Measurements from ENCODE around the gene SHLD2.
"Not testable (repeated sequence)": the region's sequence is repeated elsewhere in the genome, so short reads cannot be mapped to it uniquely, and the experiment has no call there.

SHLD2 gene

DNA sequence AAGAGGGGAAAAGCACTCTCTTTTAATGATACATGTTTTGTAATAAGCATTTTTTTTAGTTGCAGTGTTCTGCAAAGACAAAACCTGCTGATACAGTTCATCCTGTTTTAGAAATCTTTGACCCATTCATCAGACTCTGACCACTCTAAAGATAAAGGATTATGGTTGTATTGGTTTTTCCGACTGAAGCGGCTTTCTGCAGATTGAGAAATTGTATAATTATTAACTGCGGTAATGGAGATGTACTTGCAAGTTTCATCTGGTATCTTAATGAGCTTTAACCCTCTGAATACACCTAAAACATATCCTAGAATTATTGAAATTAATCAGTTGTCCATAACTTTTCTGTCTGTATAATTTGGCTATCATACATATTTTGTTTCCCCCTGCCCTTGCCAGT is 50.6 kb downstream of the SHLD2 start:
- DNase-seq, result not testable (repeated sequence)

DNA sequence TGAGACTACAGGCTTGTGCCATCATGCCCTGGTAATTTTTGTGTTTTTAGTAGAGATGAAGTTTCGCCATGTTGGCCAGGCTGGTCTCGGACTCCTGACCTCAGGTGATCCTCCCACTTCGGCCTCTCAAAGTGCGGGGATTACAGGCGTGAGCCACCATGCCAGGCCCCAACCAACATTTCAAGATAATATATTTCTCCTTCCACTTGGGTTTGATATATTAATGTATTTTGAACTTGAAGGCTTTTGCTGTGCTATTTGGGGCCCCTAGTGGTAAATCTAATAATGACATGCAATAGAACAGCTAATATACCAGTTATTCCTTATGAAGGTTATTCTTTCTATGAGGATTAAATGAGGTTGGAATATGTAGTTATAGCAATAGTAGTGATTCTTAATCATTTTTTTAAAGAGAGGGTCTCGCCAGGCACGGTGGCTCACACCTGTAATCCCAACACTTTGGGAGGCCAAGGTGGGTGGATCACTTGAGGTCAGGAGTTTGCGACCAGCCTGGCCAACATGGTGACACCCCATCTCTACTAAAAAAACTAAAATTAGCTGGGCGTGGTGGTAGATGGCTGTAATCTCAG is 54.1 kb downstream of the SHLD2 start:
- DNase-seq, result not testable (repeated sequence)

DNA sequence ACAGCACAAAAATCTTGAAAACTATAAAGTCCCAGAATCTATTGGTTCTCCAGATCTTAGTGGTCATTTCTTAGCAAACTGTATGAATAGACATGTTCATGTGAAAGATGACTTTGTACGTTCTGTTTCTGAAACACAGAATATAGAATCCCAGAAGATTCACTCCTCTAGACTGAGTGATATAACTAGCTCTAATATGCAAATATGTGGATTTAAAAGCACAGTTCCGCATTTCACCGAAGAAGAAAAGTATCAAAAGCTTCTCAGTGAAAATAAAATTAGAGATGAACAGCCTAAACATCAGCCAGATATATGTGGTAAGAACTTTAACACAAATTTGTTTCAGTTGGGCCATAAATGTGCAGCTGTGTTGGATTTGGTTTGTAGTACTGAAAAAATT is 56.5 kb downstream of the SHLD2 start:
- not testable (repeated sequence) for DNase-seq

DNA sequence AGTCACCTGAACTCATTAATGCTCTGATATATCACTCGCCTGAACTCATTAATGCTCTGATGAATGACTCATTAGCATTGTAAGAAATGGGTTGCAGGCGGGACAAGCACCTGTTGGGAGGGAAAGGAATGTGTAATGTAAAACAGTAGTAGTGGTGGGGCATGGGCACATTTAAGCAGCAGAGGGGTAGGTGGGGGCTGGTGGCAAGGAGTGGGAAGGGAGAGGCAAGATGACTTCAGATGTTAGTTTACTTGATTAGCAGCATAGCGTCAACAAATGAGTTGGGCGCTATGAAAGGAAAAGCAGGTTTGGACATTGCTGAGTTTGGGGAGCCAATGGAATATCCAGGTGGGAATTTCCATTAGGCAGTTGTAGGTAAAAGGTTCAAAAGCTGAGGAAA is 61.8 kb downstream of the SHLD2 start:
- DNase-seq, result not testable (repeated sequence)

DNA sequence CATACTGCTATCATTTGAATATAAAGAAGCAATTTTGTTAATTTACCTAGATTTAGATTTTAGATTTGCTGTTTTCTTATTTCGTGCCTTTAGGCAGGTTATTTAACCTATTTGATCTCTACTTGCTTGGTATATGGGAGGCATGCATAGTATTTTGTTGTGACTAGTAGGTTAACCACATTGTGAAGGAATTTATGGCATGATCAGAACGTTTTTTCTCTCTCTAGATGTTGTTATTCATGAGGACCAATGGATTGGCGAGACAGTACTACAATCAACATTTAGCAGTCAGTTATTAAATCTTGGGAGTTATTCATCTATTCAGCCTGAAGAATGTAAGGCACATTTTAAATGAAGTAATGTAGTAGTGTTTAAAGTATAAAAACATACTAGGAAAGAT is 62.8 kb downstream of the SHLD2 start:
- not testable (repeated sequence) for DNase-seq

DNA sequence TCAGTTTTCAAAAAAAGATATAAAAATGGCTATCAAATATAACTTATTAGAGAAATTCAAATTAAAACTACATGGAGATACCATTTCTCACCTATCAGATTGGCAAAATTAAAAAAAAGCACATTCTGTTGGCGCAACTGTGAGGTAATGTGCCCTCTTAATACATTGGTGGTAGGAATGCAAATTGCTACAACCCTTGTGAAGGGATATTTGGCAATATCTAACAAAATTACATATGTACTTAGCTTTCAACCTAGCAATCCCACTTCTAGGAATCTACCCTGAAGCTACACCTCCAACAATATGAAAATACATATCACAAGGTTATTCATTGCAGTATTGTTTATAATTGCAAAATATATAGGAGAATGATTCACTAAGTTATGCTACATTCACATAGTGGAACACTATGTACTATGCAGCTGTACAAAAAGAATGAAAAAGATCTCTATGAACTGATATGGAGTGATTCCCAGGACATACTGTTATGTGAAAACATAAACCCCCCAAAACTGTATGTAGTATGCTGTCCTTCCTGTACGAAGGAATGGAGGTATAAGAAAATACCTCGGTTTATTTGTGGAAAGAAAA is 67.8 kb downstream of the SHLD2 start:
- not testable (repeated sequence) for DNase-seq

DNA sequence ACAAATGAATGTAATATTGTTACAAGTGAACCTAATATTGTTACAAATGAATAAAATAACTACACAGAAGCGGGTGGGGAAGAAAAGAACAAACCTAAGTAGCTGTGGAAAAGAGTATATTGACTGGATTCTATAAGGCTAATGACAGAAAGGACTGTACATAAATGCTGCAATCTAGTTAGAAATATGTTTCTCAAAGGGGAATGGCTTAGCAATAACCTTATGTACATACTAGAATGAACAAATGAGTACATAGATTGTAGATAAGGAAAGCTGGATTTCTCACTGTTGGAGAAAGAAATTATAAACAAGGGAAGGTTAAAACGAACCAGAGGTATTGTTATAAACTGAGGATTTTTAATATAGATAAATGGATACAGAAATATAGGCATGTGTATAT is 68.4 kb downstream of the SHLD2 start:
- not testable (repeated sequence) for DNase-seq

DNA sequence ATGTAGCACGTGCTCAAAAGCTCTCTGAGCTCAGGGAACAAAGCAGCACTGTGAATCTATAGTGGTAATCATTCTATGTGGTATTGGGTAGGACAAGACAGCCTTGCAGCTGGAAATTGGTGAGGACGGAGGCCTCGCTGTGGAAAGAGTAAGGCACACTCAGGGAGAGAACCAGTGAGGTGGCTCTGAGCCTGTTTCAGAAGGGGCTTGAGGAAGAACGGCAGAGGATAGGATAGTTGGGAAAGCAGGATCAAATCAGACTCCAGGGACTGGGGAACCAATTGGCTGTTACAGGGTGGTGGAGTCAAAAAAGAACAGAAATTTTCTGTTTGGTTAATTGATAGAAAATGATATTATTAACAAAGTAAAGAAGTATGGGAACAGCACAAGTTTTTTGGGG is 74.9 kb downstream of the SHLD2 start:
- DNase-seq, result not testable (repeated sequence)

DNA sequence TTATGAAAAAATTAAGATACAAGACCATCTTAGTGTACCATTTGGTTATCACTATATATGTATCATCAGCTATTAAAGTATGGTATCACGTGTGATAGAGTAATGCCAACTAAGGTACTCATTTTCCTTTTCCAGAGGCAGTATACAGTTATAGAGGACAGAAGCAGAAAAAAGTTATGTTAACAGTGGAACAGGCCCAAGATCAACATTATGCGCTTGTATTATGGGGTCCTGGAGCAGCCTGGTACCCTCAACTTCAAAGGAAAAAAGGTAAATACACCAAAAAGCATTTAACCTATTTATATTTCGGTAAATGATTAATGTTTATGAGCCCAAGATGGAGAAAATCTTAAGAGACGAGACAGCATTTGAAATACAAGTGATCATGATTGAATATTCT is 75.7 kb downstream of the SHLD2 start:
- DNase-seq, result not testable (repeated sequence)

DNA sequence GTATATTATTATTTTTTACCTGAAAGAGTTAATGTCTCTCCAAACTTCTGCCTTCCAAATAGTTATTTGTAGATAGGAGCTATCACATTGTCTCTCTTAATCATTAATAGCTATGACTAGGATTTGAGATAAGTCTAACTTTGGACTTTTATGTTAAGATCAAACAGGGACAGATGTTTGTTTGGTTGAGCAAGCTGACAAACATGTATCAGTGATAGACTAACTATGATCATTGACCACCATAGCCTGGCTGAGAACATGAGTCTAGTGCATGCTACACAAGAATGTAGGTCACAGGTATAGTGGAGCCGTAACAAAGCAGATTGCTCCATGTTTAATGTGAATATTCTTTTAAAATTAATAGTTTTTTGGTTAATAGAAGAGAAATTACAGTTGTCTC is 76.7 kb downstream of the SHLD2 start:
- DNase-seq, result not testable (repeated sequence)

DNA sequence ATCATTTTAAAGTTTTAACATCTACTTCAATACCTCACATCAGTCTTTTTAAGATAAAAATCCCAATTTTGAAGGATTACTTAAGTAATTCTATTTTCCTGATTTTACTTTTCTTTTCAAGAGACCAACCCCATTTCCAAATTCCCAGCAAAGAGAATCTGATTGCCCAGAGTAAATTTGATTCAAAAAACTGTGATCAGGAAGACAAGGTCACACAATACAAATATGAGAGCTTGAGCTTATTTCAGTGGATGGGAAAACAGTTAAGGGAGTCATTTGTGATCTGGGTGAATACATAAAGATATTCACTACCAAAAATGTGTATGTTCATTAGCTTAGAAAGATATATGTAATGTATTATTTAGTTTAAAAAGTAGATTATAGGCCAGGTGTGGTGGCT is 77.2 kb downstream of the SHLD2 start:
- DNase-seq, result not testable (repeated sequence)

DNA sequence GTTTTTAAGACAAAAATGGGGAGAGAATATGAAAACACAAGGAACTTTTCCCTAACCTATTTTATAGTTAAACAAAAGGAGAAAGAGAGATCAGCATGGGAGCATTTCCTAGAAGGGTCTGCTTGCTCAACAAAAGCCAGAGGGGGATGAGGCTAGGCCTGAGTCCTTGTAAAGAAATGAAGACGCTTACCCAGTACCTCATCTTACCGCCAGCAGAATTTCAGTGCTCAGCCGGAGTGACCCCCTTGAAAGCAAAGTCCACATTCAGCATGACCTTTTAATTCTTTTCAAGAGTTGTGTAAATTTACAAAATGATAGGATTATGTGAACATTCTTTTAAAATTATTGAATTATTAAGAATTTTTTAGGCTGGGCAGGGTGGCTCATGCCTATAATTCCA is 82.6 kb downstream of the SHLD2 start:
- DNase-seq, result not testable (repeated sequence)

DNA sequence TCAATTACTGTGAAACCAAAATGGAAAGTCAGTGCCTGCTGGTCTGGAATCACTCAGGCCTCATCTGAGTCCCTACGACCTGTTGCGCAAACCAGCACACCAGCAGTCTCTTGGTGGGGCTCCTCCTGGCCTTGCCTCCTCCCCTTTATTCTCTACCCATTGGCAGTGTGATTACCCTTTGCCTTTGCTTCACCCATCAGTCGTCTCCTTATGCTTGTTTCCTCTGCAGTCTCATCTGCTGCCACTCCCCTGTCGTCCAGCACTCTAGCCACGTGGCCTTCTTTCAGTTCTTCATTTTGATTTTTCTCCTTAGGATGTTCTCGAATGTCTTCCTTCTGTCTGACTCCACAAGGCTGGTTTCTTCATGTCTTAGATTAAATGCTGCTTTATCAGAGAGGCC is 89.4 kb downstream of the SHLD2 start:
- DNase-seq, result not testable (repeated sequence)

DNA sequence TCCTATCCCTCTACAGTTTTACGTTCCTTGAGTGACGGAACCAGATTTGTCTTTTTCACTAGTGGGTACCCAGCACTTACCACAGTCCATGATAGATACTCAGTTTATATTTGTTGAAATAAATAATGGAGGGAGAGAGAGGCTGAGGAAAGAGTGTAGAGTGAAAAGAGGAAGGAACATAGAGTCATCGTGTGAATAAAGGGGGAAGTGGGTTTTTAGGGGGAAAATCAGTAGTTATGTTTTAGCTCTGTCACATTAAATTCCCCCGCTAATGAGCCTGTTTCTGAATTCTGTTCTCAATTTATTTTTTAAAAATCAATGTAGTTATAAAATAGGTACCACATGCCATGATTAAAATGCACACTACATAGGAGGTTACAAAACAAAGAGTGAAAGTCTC is 91.0 kb downstream of the SHLD2 start:
- DNase-seq, result not testable (repeated sequence)

DNA sequence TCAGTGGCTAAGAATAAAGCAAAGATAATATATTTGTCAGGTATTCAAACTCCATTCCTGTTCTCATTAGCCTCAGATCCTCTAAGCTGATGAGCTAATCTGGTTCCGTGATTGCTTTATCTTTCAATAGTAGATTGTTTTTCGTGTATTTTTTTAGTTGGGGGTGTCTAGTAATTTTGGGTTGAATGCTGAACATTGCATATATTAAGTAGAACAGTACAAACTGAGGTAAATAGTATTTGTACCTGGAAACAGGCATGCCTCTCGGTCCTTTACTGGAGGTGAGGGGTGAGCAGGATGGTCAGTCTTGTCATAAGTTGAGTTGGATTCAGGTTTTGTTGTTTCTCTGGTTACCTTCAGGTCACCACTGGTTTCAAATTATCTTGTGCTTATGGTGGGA is 92.6 kb downstream of the SHLD2 start:
- DNase-seq, result not testable (repeated sequence)

DNA sequence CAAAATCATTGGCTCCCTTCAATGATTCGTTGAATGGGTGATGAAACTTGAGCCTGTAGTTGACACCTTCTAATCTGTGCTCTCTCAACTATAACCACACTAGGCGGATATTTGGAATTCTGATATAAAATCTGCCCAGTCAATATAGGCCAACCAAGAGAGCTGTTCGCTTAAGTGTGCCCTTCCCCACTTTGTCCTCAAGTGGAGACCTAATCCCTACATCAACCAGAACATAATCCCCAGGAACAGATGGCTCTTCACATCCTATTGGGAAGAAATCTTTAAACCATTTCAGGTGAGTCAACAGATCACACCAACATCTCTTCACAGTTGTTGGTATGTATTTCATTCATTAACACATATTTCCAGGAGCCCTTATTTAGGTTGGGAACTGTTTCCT is 96.8 kb downstream of the SHLD2 start:
- not testable (repeated sequence) for DNase-seq

DNA sequence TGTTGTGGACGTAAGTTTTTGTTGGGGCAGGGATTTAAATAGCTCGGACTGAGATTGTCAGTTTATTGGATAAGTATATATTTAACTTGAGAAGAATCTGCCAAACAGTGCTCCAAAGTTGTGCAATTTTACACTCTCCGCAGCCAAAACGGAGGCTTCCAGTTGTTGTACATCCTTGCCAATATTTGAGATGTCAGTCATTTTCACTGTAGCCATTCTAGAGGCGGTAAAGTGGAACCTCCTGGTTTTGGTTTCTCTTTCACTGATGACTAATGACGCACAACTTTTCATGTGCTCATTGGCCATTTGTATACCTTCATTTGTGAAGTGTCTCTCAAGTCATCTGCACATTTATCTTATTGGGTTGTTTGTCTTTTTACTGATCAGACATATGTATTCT is 105.9 kb downstream of the SHLD2 start:
- not testable (repeated sequence) for DNase-seq

DNA sequence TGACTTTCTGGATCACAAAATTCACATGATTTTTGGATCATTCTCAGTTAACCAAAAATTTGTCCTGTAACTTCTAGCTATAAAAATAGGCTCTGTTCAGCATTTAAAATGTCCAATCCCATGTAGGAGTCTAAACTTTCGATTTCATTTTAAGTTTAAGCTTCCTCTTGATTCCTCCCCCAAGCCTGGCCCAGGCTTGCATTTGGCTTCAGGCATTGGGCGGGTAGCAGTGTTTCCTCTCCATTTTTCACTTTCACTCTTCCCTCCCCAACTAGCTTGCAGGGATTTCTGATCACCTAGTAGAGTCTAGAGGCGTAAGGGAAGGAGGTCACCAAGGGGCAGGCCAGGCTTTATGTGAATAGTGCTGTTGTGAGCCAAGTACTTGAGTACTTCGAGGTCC is 109.8 kb downstream of the SHLD2 start:
- DNase-seq, result not testable (repeated sequence)

DNA sequence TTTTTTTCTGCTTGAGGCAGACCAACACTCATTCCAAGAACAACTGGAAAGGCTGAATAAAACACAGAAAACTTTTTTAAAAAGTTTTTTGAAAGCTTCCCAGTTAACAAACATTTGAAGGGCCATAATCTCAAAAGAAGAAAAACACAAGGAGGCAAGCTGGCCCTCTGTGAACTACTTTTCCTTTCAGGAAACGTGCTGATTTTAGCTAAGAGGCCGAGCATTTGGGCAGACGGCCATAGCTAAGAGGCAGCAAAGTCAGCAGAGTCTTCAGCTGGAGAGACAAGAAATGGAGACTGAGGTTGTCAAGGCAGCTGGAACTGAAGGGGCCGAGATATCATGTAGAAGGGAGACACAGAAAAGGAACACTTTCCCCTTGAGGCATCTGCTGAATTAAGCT is 111.9 kb downstream of the SHLD2 start:
- DNase-seq, result not testable (repeated sequence)

DNA sequence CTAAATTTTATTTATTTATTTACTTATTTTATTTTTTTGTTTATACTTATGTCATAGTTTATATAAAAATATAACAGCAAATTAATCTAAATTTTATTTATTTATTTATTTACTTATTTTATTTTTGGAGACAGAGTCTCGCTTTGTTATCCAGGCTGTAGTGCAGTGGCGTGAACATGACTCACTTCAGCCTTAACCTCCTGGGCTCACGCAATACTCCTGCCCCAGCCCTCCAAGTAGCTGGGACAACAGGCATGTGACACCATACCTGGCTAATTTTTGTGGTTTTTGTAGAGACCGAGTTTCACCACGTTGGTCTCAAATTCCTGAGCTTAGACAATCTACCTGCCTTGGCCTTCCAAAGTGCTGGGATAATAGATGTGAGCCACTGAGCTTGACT is 115.3 kb downstream of the SHLD2 start:
- not testable (repeated sequence) for DNase-seq

DNA sequence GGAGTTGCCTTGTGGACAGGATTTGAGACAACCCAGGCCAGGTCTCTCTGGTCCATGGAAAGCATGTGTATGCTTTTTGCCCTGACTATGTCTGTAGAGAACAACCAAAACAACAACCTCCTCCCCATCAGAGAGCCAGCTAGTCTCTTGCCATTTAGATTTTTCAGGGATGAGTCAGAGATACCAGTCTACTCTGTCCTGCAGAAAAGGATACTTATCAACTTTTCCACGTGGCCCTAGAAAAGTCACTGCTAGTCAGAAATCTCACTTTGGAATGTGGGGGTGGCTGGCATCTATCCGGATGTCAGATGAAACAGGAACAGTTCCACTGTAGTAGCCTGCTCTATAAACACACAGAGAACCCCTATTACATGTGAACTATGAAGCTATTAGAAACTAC is 116.8 kb downstream of the SHLD2 start:
- not testable (repeated sequence) for DNase-seq

DNA sequence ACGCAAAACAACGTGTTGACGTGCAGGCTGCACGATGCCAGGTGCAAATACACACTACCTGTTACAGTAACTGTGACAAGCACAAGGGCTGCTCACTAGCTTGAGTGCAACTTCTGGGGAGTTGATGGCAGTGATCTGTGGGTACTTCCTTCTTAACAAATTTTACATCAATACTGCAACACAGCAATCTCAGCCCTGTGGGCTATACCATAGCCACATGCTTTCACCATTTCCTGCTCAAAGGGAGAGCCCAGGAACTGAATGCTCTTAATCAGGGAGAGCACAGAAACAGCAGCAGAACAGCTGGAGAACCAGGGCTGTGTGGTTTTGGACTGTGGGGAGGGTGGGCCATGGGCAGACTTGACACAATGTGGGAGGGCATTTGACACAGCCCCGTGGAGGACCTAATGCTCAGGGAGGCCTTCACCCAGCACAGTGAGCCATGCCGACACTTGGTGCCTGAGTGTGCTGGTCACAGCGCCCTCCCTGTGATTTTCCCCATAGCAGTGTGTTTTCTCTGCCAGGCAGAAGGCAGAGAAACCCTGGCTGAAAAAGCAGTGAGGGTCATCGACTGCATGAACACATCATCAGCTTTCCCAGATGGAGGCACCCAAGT is 118.3 kb downstream of the SHLD2 start:
- not testable (repeated sequence) for DNase-seq

DNA sequence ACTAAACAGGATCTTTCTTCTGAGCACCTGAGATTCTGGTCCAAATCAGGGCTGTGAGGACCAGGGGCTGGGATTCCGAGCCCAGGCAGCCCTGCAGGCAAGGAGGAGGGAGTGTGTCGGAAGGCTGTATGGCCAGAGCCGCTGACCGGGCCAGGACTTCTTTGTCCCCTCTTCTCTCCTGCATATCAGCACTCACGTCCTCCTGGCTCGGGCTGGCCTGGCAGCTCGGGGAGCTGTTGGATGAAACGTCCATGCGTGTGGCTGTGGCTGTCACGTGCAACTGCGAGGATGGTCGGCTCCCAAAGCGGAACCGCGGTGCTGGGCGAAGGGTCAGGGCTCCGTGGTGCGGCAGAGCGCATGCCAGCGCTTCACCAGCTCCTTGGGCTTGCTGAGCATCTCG is 118.8 kb downstream of the SHLD2 start:
- not testable (repeated sequence) for DNase-seq

DNA sequence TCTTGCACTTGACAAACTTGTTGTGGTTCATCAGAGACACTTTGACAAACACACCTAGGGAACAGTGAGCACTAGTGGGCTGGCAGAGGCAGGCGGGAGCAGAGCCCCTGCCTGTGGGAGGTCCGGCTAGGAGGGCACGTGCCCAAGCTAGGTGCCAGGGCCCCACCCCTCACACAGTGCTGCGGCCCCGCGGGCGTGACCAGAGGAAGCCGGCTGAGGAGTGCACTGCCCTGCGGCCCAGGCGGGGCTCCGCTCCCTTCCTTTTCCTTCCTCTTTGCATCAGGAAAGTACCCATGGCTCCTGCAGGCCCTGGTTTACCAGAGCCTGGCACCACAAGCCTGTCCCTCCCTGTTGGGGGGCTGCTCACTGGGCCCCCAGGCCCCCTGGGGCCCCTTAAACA is 121.1 kb downstream of the SHLD2 start:
- DNase-seq, result not testable (repeated sequence)
